Adrenal gland (tissue), 5 donors: Measurements from ENCODE around the gene ITGA6.

Experiments
- CTCF ChIP-seq, 6 experiments: fragments of 450-650 bp in 4 of 6; fragments of 200-600 bp in 2 of 6; sonication (generic) in 1 of 6; IDR thresholded peaks; 1 replicate in 5 of 6; 2 replicates in 1 of 6; pipeline versions ENCODE4 v1.5.1 to v1.8.0; 2016 to 2021; ENCODE audit warnings: antibody characterized with exemption in 6 of 6, mild to moderate bottlenecking in 2 of 6, moderate library complexity in 1 of 6
- POLR2A ChIP-seq, 2 donors: fragments of 450-650 bp; IDR thresholded peaks; one replicate each; pipeline ENCODE4 v1.6.1; 2017; ENCODE audit warnings: antibody characterized with exemption in 2 of 2, mild to moderate bottlenecking in 2 of 2, moderate library complexity in 1 of 2
- donor health status: DM: no; HTN: no; CAD: no.

DNA sequence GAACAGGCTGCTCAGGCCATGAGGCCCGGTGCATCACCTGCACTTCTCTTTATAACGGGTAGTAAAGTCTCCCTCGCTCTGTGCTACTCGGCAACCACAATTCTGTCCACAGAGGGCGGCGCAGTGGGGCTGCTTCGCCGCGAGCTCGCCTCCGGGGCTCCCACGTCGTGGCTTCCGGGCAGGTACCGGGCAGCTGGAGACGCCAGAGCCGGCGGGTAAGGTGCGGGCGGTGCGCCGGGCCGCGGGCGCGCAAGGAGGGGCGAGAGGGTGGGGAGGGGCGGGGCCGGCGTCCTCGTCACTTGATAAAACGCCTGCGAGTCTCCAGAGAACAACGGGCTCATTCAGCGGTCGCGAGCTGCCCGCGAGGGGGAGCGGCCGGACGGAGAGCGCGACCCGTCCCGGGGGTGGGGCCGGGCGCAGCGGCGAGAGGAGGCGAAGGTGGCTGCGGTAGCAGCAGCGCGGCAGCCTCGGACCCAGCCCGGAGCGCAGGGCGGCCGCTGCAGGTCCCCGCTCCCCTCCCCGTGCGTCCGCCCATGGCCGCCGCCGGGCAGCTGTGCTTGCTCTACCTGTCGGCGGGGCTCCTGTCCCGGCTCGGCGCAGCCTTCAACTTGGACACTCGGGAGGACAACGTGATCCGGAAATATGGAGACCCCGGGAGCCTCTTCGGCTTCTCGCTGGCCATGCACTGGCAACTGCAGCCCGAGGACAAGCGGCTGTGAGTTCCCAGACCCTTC lies at the start of gene ITGA6:
- peak in 1 of 6 experiments; percentile 4 for TF ChIP-seq CTCF (IDR thresholded peaks at IDR 0.05)
- TF ChIP-seq POLR2A (IDR thresholded peaks at IDR 0.05): peak; percentile 42 to 65
